Peyer's patch (tissue), 4 donors: Measurements from ENCODE around the gene P2RX6.

Experiments
- POLR2A ChIP-seq, 2 donors: fragments of 450-650 bp; IDR thresholded peaks; one replicate each; pipeline ENCODE4 v1.5.1; 2017; ENCODE audit warnings: antibody characterized with exemption in 2 of 2, mild to moderate bottlenecking in 2 of 2, moderate library complexity in 2 of 2
- TF ChIP-seq, protein P1 (sequence below), 6 experiments: fragments of 450-650 bp in 4 of 6; fragments of 200-600 bp in 2 of 6; sonication (generic) in 1 of 6; IDR thresholded peaks; one replicate each; pipeline ENCODE4 v1.5.1; 2017 to 2019; ENCODE audit warnings: antibody characterized with exemption in 6 of 6, mild to moderate bottlenecking in 3 of 6, moderate library complexity in 1 of 6

DNA sequence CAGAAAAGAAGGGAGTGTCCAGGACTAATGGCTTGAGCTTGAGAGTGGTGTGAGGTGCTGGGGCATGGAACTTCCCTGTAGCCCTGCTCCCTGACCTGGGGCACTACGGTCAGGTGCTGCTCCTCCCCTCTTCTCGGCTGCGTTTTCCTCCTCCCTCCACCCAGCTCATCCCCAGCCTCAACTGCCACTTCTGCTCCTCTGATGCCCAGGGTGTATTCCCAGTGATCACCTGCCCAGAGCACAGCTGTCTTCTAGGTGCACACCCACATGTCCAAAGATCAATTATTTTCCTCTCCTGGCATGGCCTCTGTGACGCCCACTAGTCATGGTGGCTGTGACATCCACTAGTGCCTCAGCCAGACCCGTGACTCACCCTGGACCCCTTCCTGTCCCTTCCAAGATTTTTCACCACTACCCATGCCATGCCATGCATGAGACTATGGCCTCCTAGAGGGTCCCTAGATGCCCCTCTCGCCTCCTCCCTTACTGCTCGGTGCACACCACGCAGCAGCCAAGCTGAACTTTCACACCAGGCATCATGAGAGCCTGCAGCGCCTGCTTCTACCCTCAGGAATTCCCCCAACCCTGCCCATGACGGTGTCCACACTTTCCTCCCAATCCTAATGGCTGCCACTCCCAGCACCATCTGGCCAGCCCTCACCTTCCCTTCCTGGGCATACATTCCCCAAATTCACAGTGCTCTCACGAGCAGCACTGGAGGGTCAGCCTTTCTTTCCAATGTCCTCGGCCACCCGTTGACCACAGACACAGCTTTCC lies 1.9 kb downstream of the P2RX6 start:
- TF ChIP-seq, protein P1, sequence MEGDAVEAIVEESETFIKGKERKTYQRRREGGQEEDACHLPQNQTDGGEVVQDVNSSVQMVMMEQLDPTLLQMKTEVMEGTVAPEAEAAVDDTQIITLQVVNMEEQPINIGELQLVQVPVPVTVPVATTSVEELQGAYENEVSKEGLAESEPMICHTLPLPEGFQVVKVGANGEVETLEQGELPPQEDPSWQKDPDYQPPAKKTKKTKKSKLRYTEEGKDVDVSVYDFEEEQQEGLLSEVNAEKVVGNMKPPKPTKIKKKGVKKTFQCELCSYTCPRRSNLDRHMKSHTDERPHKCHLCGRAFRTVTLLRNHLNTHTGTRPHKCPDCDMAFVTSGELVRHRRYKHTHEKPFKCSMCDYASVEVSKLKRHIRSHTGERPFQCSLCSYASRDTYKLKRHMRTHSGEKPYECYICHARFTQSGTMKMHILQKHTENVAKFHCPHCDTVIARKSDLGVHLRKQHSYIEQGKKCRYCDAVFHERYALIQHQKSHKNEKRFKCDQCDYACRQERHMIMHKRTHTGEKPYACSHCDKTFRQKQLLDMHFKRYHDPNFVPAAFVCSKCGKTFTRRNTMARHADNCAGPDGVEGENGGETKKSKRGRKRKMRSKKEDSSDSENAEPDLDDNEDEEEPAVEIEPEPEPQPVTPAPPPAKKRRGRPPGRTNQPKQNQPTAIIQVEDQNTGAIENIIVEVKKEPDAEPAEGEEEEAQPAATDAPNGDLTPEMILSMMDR (IDR thresholded peaks at IDR 0.05): no peak
- TF ChIP-seq POLR2A (IDR thresholded peaks at IDR 0.05): no peak
